NCI-H1694 treated with DMSO at 0.1 percent for 48 hours (cell line): Measurements from ENCODE around the gene PRDM8.

Experiments used
- DNase-seq: peaks from one replicate; lab custom pipeline; 2025; lab: John Stamatoyannopoulos, UW

PRDM8 gene

DNA sequence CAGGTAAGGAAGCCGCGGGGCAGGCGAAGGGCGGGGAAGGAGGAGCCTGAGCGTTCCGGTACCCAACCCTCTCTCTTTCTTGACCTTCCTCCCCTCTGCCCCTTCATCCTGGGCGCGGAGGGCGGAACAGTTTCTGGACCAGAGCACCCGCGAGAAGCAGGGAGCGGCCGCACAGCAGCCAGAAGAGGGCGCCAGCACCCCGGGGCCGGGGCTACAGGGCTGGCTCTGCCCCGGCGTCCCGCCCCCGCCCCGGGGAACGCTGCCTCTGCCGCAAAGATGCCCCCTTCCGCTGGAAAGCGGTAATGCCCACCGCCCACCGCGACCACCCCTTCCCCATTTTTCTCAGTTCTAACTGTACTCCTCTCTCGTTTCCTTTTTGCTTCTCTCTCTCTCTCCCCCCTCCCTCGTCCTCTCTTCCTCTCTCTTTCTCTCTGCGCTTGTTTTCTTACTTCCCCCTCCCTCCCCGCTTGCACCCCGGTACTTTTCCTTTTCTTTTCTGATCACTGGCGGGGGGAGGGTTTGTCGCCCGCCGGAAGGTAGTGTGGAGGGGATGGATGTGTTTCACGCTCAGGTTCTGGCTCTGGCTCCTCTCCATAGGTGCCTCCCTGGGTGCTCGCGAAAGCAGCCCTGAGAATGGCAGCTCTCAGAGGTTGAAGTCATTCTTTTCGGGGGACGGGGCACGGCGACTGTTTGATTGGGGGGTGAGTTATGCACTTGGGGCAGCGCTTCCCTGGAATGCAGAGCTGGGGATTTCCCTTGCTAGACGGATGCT lies 13.1 kb upstream of the PRDM8 start:
- DNase-seq: peak; percentile 79

DNA sequence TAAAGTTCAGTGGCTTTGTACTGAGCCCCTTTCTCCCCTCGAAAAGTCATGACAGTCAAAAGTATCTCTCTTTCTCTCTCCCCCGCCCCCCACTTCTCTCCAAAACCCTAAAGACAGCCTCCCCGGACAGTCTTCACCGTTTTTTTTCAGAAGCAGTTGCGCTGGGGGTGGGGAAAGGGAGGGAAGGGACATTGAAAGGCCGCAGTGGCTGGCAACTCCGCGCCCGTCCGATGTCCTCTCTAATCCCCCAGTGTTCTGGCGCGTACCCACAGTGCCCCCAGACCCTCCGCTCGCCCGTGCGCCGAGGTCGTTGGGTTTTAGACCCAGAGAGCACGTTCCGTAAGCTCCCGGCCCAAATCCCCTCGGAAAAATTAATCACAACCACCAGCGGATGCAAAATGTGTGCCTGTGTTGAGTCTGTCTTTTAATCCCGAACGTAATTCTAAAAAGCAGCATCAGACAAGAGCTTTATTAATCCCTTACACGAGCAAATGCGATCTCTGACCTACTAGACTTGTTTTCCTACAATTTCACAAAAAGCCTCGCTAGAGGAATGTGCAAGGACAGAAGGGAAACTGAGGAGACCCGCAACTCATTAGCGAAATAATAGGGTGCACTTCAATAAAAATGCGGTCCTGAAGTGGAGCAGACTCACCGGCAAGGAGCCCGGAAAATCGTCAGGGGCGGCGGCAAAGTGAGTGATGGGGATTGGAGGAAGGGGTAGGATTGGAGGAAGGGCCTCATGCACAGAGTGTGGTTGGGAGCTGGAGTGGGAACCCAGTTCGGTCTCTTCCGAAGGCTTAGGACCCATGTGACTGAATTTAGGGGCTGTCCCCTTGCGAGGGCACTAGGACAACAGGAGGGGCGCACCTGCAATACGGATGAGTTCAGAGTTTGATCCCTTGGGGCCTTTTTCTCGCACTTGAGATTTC lies 12.2 kb upstream of the PRDM8 start:
- no peak for DNase-seq

DNA sequence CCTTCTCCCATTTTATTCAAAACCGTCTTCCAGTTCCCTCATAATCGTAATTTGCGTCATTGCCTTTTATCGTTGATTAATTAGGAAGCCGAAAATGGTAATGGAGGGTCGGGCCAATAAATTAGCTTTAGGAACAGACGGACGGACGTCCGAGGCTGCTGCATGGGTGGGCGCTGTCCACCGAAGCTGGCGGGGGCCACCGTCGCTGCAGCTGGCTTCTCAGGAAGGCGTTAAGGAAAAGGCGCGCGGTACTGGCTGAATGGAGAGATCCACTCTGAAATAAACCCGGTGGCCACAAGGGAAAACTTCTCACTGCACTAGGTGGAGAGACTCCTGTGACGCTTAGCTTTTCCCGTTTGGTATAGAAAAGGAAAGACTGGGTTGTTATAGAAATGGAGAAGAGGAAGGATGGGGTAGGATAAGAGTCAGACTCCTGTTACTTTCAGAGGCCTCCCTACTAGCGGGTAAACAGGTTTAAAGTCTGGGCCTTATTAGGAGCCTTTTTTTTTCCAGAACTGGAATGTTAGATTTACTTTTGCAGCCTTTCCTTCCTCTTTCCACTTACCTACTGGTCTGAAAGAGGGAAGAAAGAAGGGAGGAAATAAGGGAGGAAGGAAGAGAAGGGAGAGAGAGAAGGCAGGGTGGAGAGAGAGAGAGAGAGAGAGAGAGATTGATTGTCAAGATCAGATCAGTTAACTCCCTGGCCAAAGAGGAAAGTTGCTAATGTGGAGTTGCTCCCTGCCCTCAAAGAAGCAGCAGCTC lies 11.3 kb upstream of the PRDM8 start:
- DNase-seq: no peak

DNA sequence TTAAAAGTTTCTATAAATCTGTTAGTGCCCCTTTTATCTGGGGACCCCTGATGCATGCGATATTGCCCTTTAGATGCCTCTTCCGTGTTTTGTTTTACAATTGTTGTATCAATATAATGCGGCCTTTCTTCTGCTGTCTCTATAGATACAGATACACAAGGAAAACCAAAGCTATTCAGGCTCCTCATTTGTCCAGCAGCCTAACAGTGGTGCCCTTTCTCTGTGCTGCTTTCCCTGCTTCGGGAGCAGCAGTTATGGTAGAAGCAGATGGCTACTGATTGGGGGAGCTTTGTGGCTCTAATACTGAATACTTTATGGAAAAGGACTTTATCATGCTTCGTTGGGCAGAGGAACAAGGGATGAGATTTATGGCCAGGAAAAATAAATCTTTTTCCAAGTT lies 10.6 kb upstream of the PRDM8 start:
- DNase-seq: no peak

DNA sequence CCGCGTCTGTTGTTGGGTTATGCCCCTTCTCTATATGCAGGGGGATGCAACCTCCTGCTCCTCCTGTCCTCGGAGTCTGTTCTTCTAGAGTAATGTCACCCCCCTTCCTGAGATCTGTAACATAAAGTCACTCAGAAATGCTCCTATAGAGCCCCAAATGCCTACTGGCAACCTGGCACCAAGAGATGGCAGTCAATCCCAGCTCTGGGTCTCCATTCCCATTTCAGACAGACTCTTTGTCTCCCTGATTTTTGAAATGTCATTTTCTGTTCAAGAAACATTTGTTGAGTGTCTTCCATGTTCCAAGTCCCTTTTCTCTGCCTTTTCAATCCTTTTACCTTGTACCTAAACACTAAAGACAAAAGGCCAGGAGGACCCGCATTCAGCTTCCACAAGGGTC lies 9.6 kb upstream of the PRDM8 start:
- DNase-seq: no peak

DNA sequence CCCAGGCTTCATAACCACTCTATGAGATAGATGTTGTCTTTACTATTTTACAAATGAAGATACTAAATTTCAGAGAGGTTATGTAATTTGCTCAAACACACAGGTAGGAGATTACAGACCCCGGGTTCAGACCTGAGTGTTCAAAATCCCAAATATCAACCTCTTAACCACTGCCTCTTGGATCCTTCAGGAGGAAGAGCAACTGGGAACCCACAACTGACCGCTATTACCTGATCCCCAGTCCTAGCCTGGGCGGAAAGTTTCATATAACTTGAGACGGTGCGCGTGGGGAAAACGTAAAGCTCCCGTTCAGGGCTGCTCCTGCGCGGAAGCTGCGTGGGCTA lies 8.9 kb upstream of the PRDM8 start:
- no peak for DNase-seq

DNA sequence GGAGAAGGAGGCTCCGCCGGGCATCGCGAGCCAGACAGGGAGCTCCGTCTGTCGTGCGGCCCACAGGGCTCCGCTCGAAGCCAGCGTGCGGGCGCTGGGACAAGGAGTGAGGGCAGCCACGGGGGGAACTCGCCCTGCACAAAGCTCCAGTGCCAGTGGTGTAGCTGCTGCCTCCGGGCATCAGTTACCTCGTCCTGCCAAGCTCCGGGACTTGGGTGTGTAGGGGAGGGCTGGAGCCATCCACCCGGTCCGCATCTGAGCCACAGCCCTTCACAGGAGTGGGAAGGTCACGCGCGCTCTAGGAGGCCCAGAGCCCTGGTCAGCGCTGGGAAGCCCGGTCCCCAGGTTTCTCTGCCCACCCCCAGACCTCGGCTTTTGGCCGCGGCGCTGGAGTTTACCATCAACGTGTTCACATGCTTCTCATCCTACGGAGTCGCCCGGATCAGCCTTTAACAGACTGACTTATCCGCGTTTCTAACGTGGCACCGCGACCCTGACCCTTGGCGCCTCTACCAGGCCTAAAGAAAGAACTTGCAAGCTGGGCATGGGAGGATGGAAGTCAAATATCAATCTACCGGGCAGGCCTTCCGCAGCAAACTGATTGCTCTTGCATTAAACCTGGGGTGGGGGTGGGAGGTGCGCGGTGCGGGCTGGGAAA lies 8.4 kb upstream of the PRDM8 start:
- DNase-seq: no peak

DNA sequence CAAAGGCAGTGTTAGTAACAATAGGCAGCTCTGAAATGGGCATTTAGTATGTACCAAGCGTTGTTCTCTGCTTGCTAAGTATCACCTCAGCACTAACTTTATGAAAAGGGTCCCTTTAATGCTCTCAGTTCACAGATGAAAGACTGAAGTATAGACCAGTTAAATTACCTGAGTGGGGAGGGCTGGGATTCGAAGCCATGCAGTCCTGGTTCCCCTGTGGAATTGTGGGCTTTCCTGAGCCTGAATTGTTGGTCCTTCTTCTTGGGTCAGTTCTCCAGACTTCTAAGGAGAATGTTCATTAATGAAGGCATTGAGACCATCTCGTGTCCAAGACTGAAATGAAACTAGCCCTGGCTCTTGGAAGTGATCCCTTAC lies 7.7 kb upstream of the PRDM8 start:
- no peak for DNase-seq

DNA sequence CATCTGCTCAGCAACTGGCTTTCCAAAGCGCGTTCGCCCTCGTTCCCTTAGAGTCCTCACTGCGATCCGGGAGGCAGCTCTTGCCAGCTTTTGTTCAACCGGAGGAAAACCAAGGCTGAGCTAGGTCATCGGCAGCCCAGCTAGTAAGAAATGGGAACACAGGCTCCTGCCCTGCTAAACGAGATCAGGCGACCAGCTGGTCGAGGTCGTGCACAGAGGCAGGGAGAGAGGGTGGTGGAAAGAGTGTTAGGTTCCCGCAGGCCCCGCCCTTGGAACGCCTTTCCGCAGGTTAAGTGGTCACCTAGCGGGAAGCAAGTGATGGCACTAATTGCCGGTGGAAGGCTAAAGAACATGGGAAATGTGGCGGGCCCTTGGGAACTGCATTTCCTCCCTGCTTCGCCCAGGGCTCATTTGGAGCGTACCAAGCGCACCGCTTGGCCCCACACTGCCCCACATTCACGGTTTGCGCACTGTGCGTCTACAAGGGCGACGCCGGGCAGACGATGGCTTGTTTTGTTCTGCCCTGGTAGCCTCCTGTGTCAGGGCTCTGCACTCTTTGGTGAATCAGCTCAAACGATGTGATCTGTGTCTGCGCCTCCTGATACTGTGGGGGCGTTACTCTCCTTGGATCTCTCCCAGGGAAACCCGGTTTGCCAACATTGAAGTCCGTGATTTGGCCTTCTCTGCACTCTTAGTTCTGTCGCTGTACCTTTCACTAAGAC lies 7.2 kb upstream of the PRDM8 start:
- DNase-seq: no peak

DNA sequence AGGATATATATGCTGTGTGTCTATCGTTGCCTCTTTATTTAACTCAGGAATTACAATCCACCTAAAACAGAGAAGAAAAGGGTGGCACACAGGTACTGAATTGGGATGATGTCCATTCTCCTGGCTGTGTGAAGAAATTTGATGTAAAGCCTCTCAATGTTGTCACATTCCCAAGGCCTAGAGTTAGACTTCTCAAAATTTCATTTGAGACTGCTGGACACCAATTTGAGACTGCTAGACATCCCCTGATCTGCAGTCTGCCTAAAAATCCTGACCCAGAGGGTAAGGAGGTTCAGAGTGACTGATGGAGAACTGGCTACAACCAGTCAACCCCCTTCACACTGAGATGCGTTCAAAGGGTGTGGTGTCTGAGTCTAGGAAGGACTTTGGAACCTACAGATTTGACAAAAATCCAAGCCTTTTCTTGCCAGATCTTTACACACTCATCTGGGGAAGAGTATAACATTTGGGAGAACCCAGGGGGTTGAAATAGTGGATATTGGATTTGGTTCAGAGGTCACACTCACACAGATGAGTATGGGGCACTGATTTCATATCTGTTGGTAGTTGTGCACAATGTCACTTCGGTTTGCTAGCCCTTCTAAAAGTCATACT lies 4.9 kb upstream of the PRDM8 start:
- no peak for DNase-seq

DNA sequence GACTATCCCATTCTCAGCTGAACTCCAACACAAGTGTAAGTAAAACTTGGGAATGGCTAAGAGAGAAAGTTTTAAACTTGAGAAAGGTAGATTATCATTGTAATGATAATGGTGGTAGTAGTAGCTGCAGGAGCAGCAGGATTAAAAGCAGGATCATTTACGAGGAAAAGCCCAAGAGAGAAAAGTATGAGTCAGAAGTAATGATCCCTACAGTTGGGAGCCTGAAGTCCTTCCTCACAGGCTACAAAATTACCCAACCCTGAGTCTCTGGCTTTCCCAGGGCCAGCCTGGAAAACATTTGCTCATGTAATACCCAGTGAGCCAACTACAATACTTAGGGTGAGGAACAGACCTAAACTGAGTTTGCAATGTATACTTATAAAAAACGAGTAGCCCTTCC lies 4.4 kb upstream of the PRDM8 start:
- DNase-seq: no peak

DNA sequence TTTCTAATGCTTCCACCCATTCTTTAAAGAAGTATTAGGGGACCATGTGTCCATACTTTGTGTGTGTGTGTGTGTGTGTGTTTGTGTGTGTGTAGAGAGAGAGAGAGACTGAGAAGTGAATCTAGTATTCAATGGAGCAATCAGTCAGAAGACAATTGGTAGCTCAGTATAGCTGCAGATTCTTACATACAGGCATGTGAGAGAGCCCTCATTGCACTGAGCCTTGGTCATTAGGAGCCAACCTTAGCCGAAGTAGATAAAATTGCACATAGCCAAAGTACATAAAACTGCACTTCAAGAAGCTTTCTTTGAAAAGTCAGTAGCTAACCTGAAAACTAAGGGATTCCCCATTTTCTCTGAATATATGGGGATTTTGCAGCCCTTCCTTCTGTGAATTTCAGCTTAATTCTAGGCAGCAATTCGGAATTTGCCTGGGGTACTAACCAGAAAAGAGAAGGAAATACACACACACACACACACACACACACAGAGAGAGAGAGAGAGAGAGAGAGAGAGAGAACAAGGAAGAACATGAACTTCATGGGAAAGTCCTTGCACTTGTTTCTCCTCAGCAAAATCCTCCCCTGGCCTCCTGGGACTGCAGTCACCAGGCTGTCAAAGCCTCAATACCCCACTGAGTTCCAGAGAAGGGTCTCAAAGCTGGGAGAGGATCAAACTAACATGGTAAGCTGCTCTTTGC lies 1.7 kb upstream of the PRDM8 start:
- no peak for DNase-seq

DNA sequence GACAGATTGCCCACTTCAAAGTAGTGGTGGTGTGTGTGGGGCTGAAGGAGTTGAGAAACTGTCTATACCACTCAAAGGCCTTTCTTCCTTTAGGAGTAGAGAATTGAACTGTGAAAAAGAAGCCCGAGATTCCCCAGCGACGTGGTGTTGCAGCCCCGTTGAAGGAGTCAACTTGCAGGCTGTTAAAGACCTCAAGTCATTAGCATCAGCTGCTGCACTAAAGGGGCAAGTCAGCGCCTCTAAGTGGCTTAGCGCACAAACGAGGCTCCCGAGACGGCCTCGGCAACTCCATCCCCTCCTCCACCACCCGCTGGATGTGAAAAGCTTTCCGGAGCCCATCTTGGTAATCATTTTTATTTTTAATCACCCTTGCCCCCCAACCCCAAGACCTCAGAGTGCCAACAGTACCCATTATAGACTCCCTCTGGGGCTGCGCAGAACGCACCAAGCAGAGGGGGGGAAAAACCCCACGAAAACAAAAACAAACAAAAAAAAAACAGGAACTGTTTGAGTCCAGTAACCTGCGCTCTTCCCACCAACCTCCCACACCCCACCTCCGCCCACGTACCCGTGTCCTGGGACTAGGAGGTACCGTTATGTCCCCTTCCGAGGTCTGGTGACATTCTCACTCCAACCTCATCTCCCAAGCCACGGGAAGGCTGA lies 913 bp upstream of the PRDM8 start:
- no peak for DNase-seq

DNA sequence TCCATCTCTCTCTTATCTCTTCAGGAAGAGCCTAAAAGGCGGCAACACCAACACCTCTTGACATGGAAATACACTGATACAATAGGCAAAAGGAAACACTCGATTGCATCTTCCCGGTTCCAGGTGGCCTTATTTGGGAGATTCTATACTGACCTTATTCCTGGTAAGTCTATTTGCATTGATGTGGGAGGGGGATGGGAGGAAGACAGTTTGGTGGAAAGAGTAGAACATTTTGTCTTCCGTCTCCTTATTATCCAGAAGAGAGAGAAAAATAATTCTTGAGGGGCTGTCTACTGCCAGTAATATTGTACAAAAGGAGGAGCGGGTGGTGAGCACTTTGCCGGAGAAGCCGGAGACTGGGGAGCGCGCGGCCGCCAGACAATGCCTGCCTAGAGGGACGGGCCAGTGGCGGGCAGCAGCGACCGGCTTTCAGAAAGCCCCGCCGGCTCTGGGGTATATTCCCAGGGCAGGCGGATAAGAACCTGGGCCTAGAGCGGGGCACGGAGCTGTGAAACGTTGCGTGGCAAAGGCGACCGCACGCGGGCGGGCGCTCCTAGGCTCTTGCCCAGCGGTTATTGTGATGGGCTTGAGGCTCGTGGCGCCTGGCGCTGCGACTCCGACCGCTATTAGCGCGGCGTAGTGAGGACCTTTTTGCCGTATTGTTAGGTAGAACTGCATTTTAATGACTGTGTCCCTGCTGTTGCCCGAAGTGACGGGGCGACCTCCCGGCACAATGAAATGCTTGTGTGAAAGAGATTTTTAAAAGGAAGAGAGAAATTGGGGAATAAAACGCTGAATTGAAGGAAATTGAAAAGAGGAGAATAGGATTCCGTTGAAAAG lies 518 bp downstream of the PRDM8 start:
- peak; percentile 74 for DNase-seq

DNA sequence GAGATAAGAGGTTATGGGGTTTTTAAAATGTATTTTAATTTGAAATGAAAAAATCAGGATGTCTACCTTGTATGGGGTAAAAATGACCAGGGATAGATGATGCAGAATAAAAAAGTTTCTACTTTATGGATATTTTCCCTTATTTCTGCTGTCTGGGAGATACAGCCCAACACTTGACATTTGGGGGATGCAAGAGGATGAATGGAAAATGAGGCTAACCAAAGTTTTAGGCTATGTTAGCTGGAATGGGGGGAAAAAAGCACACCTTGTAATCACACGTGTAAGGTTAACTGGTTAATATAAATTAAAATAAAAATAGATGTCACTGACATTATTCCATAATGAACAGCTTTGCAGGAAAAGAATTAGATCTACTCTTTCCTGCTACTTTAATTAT lies 1.1 kb downstream of the PRDM8 start:
- DNase-seq: no peak

DNA sequence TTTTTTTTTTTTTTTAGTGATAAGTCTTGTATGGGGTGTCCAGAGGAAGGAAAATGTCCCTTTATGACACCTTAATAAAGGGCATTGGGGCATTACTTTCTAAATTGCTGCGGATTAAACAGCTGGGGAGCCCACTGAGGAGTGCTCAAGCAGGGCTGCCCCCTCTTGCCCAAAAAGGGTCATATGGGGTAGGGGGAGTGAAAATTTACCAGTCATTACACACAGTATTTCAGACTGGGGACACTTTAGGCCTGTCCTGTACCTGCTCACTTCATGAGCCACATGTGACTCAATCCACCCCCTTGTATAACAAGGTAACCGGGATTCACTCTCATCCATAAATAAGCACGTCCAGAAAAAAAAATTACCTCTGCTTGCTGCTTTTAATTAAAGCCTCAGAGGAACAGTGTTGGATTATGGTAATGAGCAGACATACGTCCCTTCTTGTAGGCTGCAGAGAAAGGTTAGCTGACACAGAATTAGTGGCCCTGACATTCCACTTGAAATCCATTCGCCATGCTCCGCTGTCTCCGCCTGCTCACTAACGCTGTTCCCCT lies 1.8 kb downstream of the PRDM8 start:
- peak; percentile 16 for DNase-seq

DNA sequence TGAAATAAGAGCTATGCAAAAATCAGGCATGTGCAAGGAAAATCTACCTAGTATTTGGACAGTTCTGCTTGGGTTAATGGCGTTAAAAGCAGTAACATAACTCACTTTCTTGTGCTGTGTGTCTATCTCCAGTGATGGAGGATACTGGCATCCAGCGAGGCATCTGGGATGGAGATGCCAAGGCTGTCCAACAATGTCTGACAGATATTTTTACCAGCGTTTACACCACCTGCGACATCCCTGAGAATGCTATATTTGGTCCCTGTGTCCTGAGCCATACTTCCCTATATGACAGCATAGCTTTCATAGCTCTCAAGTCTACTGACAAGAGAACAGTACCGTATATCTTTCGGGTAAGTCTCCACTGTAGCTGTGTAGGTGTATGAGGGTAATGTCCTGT lies 2.6 kb downstream of the PRDM8 start:
- DNase-seq: no peak

DNA sequence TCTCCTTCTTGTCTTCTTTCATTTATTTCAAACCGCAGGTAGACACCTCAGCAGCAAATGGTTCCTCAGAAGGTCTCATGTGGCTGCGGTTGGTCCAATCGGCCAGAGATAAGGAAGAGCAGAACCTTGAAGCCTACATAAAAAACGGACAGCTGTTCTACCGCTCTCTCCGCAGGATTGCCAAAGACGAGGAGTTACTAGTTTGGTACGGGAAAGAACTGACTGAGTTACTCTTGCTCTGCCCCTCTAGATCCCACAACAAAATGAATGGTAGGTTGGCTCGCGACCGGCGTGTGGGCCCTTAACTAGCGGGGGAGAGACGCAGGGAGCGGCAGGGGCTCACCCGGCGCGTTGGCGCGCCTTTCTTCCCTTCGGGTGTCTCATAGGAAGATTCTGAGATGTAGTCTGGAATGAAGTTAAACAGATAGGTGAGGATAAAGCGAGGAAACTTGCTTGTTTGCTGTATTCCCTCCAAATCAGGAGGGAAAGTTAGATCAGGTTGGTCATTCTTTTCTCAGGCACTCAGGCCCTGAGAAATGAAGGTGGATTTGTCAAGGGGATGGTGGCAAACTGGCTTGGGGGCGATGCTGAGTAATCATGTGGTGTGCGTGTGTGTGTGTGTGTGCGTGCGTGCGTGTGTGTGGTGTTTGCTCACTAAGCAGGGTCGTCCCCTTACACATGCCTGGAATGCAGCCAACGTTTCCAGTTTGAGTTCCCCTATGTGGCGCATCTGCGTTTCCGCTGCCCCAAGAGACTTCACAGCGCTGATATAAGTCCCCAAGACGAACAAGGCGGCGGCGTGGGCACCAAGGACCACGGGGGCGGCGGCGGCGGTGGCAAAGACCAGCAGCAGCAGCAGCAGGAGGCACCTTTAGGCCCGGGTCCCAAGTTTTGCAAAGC lies 4.2 kb downstream of the PRDM8 start:
- DNase-seq: no peak
